LNCaP clone FGC (cell line): ENCODE measurements around the gene TCF7L1.

Experiments
- DNase-seq: peaks from one replicate; pipeline ENCODE4 v3.0.0-alpha.2; 2011; ENCODE audit warnings: low read depth
- H3K4me3 ChIP-seq: 2 replicates; pipeline ENCODE4 v1.5.1; 2011; ENCODE audit warnings: mild to moderate bottlenecking, low read depth, low read length, control low read depth
- TF ChIP-seq, protein P1 (sequence below): IDR thresholded peaks from 2 replicates; pipeline ENCODE4 v1.5.1; 2012; ENCODE audit warnings: mild to moderate bottlenecking; ENCODE audit not compliant: control insufficient read depth, insufficient read depth; ENCODE audit errors: extremely low read depth

The TCF7L1 gene

DNA sequence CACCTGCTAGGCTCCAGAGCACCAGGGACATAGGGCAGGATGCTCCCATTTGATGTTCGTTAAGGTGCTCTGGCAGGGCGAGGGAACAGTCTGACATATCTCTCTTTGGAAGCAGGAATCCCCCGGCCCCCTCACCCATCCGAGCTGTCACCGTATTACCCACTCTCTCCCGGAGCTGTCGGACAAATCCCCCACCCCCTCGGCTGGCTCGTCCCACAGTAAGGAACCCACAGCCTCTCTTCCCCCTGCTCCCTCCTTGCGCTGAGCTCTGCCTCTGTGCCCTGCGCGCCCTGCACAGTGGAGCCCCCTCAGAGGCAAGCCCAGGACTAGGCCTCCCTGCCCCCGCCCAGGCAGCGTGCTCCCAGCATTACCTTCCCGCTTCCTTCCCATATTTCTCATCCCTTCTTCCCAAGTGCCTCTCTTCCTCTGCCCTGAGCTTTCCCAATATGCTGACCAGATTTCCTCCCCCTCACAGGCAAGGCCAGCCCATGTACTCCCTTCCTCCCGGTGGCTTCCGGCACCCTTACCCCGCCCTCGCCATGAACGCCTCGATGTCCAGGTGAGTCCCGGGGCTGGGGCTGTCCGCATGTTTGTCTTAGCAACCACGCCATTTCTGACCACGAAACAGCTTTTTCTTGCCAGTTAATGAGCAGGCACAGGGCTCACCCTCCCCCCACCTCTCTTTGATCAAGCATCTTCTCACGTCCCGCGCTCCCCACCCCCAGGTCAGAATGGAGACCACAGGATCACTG is 170.8 kb downstream of the TCF7L1 start:
- no peak for DNase-seq
- H3K4me3 ChIP-seq, result no peak overlapping the region
- TF ChIP-seq, protein P1, sequence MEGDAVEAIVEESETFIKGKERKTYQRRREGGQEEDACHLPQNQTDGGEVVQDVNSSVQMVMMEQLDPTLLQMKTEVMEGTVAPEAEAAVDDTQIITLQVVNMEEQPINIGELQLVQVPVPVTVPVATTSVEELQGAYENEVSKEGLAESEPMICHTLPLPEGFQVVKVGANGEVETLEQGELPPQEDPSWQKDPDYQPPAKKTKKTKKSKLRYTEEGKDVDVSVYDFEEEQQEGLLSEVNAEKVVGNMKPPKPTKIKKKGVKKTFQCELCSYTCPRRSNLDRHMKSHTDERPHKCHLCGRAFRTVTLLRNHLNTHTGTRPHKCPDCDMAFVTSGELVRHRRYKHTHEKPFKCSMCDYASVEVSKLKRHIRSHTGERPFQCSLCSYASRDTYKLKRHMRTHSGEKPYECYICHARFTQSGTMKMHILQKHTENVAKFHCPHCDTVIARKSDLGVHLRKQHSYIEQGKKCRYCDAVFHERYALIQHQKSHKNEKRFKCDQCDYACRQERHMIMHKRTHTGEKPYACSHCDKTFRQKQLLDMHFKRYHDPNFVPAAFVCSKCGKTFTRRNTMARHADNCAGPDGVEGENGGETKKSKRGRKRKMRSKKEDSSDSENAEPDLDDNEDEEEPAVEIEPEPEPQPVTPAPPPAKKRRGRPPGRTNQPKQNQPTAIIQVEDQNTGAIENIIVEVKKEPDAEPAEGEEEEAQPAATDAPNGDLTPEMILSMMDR, result no peak

DNA sequence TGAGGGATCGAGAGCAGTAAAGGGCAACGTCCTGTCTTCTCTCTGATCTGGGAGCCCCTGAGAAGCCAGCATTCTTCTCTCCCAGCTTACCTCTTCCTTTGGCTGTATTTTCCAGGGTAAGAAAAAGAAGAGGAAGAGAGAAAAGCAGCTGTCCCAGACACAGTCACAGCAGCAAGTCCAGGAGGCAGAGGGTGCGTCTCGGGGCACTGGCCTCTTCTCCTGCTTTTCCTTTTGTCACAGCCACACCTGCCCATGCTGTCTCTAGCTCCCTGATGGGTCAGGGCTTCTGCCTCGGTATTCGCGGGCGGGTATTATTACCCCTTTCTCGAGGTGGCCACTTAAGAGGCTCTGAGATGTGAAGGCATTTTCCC is 174.3 kb downstream of the TCF7L1 start:
- no peak overlapping the region for H3K4me3 ChIP-seq
- TF ChIP-seq, protein P1, result no peak
- no peak for DNase-seq

DNA sequence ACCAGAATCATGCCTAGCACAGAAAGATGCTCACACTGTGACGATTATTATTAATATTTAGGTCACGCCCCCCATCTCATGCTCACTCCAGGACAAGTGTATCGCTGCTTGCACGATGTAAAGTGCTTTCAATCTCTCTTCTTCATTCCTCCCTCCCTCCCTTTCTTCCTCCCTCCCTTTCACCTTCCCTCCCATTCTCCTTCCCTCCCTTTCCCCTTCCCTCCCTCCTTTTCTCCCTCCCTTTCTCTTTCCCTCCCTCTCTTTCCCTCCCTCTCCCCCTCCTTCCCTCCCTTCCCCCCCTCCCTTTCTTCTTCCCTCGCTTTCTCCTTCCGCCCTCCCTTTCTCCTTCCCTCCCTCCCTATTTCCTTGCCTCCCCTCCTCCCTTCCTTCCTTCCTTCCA is 175.0 kb downstream of the TCF7L1 start:
- no peak overlapping the region for H3K4me3 ChIP-seq
- TF ChIP-seq, protein P1, result no peak
- no peak for DNase-seq

DNA sequence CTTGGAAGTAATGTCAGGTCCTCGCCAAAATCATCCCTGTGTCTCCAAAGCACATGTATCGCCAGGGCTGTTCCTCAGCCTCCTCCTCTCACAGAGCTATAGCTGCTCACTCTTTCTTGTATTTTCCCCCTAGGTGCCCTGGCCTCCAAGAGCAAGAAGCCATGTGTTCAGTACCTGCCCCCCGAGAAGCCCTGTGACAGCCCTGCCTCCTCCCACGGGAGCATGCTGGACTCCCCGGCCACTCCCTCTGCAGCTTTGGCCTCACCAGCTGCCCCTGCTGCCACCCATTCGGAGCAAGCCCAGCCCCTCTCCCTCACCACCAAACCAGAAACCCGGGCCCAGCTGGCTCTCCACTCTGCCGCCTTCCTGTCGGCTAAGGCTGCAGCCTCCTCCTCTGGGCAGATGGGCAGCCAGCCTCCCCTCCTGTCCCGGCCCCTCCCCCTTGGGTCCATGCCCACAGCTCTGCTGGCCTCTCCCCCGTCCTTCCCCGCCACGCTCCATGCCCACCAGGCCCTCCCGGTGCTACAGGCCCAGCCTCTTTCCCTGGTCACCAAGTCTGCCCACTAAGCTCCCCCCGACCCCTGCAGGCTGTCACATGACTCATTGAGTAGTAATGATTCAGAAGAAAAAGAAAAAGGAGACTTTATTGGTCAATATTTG is 175.8 kb downstream of the TCF7L1 start:
- TF ChIP-seq, protein P1, result no peak
- H3K4me3 ChIP-seq, result no peak overlapping the region
- no peak for DNase-seq

DNA sequence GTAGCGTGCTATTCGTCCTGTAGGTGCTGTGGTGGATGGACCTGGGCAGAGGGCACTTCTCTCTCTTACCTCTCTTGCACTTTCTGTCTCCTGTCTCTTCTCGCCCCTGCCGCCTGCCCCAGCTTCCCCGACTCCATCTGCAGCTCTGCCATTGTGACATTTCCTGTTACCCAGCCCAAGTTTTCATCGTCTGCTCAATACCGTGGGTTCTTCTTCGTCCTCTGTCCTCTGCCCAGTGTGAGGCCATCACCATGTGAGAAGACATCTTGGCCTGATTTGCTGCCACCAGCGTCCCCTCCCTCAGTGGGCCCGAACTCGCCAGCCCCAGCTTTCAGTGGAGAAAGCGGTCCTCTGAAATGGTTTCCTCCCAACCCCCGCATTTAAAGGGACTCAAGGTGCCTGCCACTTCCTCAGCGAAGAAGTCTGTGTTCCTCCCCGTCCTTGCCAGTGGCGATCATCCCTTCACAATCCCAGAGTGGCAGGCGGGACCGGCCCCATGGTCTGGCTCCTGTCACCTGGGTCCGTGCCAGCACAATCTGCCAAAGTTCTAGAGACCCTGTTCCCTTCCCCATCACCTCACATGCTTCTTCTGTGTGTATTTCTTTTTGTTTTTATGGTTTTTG is 176.6 kb downstream of the TCF7L1 start:
- no peak overlapping the region for H3K4me3 ChIP-seq
- TF ChIP-seq, protein P1, result no peak
- no peak for DNase-seq

DNA sequence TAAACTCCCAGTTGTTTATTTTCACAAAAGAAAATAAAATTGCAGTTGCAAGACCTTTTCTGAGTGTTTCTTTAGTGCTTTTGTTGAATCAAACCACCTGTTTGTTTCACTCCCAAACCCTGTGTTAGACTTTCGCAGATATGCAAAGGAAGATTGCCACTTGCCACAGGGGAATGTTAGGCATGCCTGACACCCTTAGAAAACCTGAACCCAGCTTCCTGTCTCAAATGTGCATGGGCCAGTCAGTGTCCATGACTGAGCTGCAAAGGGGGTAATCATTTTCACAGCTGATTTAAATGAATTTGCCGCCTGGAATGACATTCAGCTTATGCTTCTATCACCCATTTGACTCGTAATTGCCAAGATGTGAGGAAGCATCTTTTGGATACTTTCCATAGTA is 177.1 kb downstream of the TCF7L1 start:
- no peak for DNase-seq

More for the DNA sequence above, 177.1 kb downstream of the TCF7L1 start:
- no peak overlapping the region for H3K4me3 ChIP-seq
- TF ChIP-seq, protein P1, result no peak
